Glomerular endothelial cell (primary cell): ENCODE results near the gene MSI2. TPM values are rescaled to one million over a fixed set of nuclear protein-coding genes. Genes with fewer than 3 reads are reported as not detected.
A peak's percentile ranks its signal among the peaks of the same experiment; 100 is the strongest.
"Not testable (repeated sequence)": the region's sequence is repeated elsewhere in the genome, so short reads cannot be mapped to it uniquely, and the experiment has no call there.

Experiments used
- DNase-seq: peaks from one replicate; pipeline ENCODE4 v3.0.0-alpha.2; 2011; ENCODE audit warnings: low read depth, low spot score; ENCODE audit errors: extremely low read depth
- total RNA-seq: library from RNA; depleted of rRNA; stranded (reverse); fragments of >200 nt; gene quantifications from 2 replicates; pipeline ENCODE4 v1.2.3, GENCODE V29; 2015

Gene MSI2
- total RNA-seq, 1 donor from 2014 or later = 15.9 TPM

DNA sequence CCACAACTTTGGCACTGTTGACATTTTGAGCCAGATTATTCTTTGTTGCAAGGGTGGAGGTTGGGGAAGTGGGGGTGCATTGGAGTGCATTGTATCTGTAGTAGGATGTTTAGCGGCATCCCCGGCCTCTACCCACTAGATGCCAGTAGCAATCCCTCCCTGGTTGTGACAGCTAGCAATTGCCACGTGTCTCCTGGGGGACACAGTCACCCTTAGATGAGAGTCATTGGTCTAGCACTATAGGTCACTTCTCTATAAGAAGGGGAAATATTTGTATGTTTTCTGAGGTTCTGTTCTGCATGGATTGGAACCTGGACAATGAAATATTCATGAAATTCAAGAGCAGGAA is 32.4 kb downstream of the MSI2 start:
- DNase-seq = no peak

DNA sequence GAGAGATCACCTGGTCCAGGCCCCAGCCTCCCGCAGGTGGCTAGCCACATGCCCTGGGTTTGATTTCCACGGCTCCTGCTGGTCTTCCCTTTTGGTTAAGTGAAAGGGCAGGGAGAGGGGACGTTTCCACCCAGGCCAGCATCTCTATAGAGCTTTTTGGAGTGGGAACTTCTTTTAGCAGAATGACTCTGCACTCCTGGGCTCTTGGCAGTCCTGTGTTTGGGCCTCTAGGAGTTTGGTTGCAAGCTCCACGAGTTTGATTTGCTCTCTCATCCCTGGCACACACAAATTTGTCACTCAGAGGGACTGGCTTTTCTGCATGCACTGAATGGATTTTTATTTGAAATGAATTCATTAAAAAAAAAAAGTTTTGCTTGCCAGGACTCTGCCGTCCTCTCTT is 32.8 kb downstream of the MSI2 start:
- DNase-seq = no peak

DNA sequence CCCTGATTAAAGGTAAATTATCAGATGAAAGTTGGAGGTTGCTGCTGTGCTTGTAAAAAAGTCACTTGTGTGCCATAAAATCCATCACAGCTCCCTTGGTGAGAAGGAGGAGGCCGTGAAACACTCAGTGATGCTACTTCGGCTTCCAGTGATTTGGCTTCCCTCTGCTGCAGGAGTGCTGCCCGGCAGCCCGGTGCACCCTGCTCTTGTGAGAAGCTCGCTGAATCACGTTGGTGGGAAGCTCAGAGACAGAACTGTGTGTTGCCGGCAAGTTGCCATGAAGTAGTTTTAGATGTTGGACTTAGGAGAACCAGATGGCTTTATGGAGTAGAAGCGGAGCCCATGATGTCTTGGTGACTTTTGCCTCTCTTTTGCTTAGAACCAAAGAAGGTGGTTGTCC is 33.3 kb downstream of the MSI2 start:
- DNase-seq = no peak

DNA sequence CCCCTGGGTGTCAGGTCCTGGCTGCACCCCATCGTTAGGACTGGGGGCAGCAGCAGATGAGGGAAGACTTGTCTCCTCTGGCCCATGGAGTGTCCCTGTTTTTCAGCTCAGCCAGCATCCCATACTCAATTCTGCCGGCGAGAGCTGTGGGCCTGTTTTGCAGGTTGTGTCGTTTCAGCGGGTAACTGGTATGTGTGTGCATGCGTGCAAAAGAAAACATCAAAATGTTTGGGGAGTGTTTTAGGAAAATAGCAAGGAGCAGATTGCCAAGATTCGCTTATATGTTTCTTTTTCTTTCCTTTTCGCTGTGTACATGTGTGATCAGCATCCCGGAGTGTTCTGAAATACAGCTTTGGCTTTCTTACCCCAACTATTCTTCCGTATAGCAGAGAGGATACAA is 34.7 kb downstream of the MSI2 start:
- DNase-seq = no peak

DNA sequence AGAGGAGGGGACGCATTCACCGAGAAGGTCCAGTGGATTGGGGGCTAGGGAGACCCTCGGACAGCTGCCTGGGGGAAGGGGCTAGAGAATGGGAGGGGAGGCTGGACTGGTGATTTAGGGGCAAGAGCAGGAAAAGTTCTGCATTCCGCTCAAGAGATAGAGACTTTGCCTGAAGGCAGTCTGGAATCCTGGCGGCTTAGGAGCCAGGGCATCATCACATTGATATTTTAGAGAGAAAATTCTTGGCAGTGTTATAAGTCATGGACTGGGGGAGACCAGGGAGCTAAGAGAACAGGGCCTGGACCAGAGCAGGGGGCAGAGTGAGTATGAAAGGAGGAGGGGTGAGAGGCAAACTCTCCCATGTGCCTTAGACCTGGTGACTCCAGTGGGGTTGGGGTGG is 35.8 kb downstream of the MSI2 start:
- no peak for DNase-seq

DNA sequence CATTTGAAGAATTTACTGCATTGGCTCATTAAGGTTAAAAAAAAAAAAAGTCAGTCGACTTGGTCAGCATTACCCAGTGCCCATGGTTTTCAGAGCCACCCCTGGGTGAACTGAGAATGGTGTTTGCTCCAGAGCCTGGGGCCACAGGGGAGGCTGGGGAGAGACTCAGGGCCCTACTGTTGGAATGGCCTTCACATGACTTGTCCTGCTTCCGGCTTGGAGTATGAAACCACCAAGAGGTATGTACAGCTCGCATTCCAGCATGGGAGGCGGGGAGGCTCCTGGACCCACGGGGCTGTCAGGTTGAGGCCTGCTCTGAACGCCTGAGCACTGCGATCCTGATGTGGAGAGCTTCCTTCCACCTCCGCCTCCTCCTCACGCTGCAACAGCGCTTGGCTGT is 36.8 kb downstream of the MSI2 start:
- DNase-seq = no peak

DNA sequence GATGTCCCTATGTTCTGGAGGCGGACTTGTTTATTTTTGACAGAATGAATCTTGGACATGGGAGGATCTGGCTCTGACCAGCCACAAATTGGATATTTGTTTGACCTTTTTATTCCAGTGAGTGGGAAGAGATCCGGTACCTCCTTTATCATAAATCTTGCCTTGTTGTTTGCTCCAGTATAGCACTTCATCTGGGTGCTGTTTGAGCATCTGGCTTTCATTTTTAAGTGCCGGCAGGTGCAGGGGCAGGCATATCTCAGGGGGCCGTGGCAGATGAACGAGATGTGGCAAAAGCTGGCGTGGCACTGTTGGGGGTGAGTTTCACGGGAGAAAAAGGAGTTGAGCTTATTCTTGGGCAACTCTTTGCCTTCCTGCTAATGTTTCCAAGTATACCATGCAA is 37.8 kb downstream of the MSI2 start:
- no peak for DNase-seq

DNA sequence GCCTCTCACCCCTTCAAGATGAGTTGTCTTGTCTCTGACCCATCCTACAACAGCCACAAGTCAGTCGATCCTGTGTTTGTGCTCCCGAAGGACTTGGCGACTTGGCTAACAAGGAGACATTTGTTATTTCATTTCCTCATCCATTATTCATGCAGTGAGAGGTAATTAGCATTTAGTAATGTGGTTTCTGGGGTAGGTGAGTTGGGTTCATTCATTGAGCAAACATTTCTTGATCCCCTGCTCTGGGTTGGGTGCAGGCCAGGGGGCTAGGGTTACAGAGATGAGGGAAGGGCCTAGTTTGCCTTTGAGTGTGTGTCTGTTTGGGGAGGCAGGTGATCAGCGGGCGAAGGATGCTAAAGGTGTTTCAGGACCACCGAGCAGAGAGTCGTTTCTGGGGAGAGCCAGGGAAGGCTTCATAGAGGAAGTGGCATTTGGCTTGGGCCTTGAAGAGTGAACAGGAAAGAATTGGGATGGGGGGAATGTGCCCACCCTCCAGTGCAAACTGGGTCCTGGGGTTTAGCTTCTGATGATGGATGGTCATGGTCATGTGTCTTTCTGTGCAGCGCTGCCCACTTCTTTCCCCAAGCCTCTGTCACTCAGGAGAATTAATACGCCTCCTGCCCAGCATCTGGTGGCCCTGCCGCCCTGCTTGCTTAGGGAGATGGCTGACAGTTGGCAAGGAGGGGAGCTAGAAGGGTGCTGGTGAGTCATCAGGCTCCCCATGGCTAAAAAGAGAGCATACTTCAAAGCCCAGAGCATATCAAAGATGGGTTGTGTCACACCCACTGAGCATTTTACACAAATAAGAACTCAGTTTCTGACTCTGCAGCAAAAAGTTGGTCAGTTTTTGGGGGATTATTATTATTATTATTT is 38.5 kb downstream of the MSI2 start:
- DNase-seq = no peak

DNA sequence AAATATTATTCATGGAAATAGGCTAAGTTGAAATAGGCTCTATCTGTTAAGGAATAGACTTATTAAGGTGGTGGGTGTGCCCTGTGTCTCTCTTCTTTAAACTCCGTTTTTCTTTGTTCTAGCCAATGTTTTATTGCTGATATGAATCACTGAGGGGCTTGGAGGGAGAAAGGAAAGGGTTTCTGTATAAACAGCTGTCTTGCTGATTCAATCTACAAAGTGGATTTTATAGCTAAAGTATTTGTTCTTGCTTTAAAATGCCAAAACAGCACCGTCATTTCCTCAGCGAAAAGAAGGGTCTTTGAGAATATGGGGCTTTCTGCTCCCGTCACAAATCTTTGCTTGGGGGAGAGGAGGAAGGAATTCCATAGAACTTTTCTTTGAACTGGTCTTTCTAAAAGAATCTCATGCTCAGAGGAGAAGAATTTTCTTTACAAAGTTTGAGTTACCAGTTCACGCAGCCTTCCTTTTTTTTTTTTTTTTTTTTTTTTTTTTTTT is 39.3 kb downstream of the MSI2 start:
- DNase-seq = peak; percentile 54

DNA sequence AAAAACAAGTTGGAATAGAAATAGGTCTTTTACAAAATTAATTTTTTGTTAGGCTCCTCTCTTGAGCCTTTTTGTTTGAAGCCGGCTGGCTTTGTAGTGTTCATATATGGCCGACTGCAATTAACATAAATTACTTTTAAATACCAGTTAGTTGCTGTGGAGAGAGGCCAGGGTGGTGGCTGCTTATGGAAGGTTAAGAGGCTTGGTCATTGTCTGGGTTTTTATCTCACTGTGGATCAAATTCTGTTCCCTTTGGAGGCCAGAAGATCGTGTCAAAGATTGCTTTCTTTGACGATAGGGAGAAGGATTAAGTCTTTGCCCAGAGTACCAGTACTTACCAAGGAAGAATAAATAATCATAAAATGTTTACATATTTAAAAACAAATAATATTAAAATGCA is 39.9 kb downstream of the MSI2 start:
- DNase-seq = no peak

DNA sequence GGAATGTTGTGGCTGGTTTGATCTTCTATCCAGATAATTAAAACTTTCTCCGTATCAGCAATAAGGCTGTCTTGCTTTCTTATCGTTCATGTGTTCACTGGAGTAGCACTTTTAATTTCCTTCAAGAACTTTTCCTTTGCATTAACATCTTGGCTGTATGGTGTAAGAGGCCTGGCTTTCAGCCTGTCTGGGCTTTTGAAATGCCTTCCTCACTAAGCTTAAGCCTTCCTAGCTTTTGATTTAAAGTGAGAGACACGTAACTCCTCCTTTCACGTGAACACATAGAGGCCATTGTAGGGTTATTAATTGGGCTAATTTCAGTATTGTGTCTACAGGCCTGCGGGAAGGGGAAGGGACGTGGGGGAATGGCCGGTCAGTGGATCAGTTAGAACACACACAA is 42.9 kb downstream of the MSI2 start:
- DNase-seq = no peak

DNA sequence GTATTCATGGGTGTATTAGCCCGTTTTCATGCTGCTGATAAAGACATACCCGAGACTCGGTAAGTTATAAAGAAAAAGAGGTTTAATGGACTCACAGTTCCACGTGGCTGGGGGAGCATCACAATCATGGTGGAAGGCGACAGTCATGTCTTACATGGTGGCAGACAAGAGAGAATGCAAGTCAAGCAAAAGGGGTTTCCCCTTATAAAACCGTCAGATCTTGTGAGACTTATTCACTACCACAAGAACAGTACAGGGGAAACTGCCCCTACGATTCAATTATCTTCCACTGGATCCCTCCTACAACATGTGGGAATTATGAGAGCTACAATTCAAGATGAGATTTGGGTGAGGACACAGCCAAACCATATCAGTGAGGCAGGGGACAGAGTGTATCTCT is 44.3 kb downstream of the MSI2 start:
- DNase-seq = not testable (repeated sequence)

DNA sequence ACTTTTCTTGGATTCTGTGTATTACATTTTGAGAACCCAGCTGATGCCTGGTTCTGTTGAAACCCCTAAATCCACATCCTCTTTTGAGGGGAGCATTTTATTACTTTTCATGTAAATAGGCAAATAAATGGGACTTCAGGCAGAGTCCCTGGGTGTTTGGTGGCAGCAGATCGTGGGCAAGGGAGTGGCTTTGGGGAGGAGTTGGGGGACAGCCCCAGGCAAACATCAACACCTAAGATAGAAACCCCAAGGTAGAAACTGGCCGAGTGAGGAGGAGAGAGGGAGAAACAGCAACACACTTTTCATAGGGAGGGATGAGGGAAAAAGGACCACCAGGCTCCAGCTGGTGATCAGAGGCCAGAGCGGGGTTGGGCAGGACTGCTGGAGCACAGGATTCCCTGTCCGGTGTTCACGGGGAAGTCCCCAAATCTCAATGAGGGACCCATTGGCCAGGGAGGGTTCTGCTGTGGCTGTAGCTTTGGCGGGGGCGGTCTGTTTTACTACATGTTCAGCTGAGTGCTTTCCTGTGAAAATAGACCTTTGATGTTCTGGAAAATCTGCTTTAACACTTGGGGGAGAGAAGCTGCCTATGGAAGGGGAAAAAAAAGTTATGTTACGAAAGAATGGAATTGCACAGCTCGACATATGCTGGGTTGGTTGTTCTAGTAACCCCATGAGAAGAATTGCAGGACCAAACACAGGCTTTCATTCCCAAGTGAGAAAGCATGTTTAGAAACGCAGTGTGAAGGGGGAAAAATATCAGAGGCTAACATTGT is 46.6 kb downstream of the MSI2 start:
- no peak for DNase-seq

DNA sequence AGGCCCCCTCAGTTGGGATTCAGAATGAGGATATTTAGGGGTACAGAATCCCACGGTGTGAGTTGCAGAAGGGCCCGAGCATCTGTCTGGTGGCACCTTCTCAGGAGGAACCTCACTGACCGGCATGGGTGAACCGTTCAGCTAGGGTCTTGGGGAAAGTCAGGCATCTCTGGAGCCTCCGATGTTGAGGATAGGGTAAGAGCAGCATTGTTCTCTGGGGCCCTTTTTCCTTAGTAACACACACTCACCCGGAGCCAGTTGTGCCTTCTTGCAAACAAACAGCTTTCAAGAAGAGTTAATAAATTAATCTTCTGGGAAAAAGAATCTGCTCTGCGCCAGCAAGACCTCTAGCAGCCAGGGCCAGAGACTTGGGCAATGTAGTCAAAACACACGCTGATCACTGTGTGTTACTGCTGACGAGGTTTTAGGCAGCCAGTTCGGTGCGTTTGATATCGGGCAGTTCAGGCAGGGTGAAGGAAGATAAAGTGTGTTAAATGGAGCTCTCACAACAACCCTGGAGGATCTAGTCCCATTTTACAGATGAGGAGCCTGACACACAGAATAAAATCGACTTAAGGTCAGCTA is 48.9 kb downstream of the MSI2 start:
- DNase-seq = no peak

DNA sequence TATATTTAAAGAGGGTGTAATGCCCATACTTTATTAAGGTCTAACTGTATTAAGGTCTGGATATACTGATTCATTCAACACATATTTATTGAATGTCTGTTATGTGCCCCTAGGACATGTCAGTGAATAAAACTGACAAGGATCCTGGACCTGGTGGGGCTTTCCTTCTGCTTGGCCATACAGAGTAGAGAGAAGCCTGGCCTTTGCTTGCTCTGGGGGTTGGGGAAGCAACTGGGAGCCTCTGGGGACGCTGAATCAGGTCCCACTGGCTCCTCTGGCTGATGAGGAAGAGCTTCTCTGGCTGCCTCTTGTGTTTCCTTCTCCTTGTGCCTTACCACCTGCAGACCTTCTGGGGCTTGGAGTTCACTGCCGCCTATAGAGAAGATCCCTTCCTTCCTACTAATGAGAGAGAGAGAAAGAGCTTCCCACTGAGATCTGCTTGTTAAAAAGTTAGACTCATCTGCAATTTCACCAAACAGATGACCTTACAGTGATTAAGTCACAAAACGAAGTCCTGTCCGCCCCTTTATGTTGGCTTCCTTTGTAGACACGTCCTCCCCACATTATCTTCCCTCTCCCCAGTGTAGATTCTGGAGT is 49.7 kb downstream of the MSI2 start:
- DNase-seq = no peak

DNA sequence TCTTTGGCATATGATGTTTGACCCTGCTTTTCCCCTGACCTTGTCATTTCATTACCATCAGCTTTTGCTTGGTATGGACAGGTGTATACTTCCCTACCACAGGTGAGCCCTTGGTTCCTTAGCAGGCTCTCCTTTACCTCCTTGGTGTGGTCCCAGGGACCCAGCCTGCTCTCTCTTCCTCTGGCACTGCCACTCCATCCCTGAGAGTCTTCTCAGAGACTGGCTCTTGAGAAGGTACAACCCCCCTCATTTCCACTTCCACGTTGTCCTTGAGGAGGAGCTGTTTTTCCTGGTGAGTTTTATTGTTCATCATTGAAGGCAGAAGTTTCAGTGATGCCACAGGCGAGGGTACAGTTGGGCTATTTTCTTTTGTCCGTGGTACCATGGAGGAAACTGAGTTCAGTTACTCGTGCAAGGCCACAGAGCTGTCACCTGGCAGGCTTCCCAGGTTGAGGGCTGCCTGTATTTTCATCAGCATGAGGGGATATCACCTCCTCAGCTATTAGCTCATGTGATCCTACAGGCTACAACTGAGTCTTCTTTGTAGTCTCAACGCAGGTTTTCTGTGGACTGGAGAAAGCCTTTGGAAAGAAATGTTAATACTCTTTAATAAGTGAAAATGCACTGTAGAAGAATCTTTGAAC is 52.3 kb downstream of the MSI2 start:
- DNase-seq = no peak

DNA sequence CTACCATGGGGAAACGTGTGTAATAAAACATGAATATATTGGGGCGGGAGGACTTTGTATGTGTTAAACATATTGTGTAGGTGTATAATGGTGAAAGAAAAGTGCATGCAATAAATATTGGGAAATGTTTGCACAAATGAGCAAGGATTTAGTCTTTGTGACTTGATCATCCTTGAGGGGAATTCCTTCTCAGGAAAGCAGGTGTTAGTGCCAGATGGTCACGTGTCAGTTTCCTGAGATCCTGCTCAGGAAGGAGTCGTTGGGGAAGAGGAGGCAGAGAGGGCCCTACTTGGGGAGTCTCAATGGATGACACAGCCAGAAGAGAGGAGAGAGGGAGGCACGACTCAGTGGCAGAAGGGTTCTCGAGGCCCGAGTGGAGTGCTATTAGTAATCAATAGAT is 53.2 kb downstream of the MSI2 start:
- DNase-seq = no peak

DNA sequence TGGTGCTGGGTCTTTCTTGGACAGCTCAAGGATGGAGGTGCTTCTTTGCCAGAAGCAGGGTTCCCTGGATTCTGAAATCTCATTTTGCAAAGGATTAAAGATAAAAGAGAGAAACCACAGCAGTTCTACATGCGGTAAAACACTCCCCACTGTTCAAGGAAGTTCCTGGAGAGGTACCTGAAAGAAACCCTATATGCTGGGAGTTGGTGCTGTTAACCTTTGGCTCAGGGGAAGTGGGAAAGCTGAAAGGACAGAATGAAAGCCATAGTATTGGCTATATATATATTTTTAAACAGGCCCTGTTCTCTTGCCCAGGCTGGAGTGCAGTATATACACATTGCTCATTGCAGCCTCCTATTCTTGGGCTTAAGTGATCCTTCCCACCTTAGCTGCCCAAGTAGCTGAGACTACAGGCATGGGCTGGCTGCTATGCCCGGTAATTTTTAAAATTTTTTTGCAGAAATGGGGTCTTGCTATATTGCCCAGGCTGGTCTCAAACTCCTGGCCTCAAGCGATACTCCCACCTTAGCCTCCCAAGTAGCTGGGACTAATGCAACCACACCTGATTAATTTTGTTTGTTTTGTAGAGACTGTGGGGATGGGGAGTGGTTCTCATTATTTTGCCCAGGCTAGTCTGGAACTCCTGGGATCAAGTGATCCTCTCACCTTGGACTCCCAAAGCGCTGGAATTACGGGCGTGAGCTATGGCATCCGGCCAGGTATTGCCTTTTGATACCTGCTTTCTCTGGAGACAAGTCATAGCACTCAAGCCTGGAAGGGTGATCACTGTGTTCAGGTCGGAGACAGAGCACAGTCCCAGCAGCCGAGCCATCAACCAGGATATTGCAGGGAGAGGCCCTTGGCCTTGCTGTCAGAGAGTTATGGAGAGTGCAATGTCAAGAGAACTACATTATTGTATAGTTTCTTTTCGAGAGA is 55.2 kb downstream of the MSI2 start:
- DNase-seq = no peak

DNA sequence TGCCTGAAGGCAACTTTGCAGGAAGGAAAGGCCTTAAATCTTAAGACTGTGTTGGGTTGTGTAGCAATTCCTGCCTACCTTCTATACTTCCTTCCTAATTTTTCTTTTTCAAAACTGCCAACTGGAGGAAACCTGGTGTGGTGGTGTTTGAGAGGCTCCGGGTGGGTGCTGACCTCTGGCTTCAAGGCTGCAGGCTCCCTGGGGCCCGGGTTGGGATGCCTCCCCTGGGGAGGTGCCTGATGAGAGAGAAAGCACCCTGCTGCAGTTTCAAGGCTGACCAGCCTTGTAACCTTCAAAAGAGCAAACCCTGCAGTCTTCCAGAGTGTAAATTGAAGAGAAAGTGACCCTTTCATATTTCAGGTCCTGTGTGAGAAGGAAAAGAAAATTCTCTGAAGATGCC is 55.9 kb downstream of the MSI2 start:
- DNase-seq = no peak
